Esophagus muscularis mucosa (tissue), 4 donors: ENCODE data around the gene ADAD2.

Experiments used
- EP300 ChIP-seq: sonication (generic); formaldehyde crosslinking; IDR thresholded peaks from one replicate; pipeline ENCODE4 v1.6.1; 2017; ENCODE audit warnings: antibody characterized with exemption
- POLR2A ChIP-seq: fragments of 450-650 bp; IDR thresholded peaks from one replicate; pipeline ENCODE4 v1.6.1; 2017; ENCODE audit warnings: antibody characterized with exemption, moderate library complexity, mild to moderate bottlenecking, low read depth
- POLR2AphosphoS5 ChIP-seq, 2 donors: sonication (generic); formaldehyde crosslinking; IDR thresholded peaks; one replicate each; pipeline ENCODE4 v1.6.1; 2017; ENCODE audit warnings: antibody characterized with exemption in 2 of 2
- TF ChIP-seq, protein P1 (sequence below), 3 experiments: fragments of 200-600 bp in 2 of 3; fragments of 450-650 bp in 1 of 3; sonication (generic) in 2 of 3; IDR thresholded peaks; one replicate each; pipeline ENCODE4 v1.5.1; 2017 to 2019; ENCODE audit warnings: antibody characterized with exemption in 3 of 3, mild to moderate bottlenecking in 2 of 3, moderate library complexity in 1 of 3

DNA sequence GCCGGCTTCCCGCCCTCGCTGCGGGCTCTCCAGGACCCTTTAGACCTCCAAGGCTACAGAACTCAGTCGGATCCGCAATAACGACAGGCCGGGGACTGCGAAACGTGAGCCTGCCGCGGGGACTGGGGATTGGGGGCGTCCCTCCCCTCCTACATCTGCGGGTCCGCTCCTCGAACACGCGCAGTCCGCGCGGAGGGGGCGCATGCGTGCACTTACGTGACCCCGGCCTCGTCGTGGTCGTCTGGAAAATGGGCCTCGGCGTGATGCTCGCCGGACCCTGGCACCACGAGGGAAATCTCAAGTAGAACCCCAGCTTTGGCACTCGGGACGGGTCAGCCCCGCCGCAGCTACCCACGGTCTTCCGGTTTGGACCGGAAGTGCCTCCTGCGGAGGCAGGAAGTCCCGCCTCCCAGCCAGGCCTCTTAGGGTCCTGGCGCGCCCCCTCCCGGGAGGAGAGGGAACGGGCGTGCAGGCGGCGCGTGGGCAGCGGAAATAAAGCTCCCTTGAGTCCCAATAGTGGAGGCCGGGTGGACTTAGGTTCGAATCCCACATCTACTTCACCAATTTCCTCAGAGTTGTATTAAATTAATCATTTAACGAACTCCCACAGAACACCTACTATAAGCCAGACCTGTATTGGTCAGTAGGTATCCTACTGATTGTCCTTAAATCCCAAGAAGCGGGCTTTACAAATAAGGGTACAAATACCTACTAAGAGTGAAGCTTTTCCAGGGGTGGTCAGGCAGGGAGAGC is 4.1 kb upstream of the ADAD2 start, which contains the start of gene TAF1C:
- TF ChIP-seq, protein P1, sequence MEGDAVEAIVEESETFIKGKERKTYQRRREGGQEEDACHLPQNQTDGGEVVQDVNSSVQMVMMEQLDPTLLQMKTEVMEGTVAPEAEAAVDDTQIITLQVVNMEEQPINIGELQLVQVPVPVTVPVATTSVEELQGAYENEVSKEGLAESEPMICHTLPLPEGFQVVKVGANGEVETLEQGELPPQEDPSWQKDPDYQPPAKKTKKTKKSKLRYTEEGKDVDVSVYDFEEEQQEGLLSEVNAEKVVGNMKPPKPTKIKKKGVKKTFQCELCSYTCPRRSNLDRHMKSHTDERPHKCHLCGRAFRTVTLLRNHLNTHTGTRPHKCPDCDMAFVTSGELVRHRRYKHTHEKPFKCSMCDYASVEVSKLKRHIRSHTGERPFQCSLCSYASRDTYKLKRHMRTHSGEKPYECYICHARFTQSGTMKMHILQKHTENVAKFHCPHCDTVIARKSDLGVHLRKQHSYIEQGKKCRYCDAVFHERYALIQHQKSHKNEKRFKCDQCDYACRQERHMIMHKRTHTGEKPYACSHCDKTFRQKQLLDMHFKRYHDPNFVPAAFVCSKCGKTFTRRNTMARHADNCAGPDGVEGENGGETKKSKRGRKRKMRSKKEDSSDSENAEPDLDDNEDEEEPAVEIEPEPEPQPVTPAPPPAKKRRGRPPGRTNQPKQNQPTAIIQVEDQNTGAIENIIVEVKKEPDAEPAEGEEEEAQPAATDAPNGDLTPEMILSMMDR (IDR thresholded peaks at IDR 0.05) = peak; percentile 99
- TF ChIP-seq EP300 = no peak
- peak; percentile 79 to 85 for TF ChIP-seq POLR2AphosphoS5 (IDR thresholded peaks at IDR 0.05)
- no peak for TF ChIP-seq POLR2A
